Skin of body (tissue), 2 donors: Measurements from ENCODE around the gene TMEM54. TPM values are rescaled to one million over a fixed set of nuclear protein-coding genes. Genes with fewer than 3 reads are reported as not detected.

Experiments used
- DNase-seq: peaks from one replicate; lab custom pipeline; 2025; lab: John Stamatoyannopoulos, UW
- total RNA-seq: library from RNA; depleted of rRNA; stranded (reverse); fragments of >200 nt; gene quantifications from one replicate; pipeline ENCODE4 v1.2.3, GENCODE V29; 2014

TMEM54 gene
- total RNA-seq, 1 donor from 2014 or later: 18.3 TPM

DNA sequence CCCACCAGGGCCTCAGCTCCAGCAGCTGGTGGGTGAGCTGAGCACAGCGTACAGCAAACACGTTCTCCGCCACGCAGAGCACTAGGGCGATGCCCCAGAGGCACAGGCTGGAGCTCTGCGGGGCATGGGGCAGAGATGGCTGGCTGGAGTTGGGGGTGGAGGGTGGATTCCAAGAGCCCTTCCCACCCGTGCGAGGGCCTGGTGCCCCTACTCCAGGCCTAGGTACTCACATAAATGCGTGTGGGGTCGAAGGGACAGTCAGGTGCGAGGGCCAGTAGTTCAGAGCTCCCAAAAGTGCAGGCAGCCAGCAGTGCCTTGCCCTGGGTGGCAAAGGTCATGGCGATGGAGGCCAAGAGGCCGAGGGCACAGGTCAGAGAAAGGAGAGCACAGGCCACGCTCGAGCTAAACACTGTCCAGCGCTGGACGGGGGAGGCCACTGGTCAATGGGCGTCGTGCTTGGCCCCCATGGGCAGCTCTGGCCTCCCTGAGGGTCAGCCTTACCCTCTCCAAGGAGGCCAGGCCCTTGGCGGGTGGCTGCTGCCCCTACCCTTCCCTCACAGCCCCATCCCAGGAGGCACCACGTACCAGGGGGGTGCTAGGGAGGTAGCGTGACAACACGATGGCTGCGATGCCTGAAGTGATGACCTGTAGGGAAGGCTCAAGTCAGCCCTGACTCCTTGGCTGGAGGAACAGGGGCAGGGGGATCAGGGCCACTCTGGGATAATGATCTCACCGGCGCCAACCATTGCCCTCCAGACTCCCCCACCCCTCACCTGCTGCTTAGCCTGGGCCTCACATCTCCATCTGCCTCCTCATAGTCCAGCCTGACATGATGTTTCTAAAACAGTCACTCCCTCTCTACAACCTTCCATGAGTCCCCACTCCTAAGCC lies 5.6 kb downstream of the TMEM54 start:
- DNase-seq: no peak

DNA sequence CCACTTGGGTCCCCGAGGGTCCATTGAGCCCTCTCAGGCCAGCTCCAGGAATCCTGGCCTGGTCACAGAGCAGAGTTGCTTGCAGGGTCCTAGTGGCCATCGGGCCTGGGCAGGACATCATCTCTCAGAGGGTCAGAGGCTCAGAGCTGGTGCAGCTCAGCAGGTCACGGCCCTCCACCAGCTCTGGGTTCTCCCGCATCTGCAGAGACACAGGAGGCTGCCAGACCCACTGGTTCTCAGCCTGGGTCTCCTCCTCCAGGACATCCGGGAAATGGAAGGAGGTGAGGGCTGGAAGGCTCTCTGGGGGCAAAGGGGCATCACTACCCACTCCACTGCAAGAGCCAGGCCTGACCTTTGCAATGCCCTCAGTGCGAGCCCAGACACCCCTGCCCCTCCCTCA lies 6.5 kb downstream of the TMEM54 start:
- DNase-seq: no peak

DNA sequence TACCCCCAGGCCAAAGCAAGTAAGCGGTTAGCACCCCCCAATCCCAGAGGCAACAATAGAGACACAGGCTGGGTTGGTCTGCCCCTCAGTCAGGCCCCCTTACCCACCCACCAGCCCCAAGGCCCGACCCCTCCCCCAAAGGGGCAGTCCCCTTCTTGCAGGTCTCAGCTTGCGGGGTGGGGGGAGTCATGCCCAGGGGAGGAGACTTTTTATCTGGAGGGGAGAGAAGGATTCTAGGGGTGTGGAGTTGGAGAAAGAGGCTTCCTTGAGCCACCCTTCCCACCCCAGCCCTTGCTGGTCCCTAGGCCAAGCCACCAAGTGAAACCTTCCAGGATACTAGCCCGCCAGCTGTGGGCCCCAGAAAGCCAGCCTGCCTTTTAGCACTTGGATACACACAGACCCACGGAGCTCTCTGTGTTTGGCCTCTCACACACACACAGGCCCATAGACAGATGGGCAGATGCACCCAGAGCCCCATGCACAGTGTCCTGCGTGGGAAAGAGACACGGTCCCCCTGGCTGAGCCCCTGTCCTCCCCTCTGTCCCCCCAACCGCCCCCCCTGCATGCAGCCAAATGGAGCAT lies 7.1 kb downstream of the TMEM54 start:
- DNase-seq: no peak

DNA sequence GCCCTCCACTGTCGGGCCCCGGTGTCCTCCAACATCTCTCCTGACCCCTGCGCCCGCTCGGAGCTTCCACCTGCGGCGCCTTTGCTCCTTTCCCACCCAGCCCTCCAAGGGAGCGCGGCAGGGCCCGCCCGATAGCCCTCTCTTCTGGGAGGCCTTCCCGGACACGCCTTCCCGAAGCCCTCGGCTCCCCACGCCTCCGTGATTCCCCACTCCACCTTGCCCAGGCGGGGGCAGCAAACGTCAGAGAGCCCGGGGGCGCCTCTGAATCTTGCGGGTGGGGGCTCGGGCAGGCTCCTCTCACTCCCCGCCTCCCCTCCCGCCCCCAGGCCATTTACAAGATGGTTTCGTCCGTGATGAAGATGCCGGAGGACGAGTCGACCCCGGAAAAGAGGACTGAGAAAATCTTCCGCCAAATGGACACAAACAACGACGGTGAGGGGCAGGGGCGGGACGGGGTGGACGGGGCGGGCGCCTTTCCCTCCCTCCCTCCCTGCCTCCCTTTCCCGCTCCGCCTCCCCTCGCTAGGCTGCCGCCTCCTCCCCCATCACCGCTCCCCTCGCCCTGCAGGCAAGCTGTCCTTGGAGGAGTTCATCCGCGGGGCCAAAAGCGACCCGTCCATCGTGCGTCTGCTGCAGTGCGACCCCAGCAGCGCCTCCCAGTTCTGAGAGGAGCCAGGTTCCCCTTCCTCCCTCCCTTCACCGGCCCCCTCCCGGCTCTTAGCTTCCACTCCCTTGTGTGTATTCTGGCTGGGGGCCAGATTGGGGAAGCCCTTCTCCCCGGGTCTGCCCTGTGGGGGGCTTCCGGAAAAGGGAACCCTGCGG lies 7.8 kb downstream of the TMEM54 start:
- no peak for DNase-seq

DNA sequence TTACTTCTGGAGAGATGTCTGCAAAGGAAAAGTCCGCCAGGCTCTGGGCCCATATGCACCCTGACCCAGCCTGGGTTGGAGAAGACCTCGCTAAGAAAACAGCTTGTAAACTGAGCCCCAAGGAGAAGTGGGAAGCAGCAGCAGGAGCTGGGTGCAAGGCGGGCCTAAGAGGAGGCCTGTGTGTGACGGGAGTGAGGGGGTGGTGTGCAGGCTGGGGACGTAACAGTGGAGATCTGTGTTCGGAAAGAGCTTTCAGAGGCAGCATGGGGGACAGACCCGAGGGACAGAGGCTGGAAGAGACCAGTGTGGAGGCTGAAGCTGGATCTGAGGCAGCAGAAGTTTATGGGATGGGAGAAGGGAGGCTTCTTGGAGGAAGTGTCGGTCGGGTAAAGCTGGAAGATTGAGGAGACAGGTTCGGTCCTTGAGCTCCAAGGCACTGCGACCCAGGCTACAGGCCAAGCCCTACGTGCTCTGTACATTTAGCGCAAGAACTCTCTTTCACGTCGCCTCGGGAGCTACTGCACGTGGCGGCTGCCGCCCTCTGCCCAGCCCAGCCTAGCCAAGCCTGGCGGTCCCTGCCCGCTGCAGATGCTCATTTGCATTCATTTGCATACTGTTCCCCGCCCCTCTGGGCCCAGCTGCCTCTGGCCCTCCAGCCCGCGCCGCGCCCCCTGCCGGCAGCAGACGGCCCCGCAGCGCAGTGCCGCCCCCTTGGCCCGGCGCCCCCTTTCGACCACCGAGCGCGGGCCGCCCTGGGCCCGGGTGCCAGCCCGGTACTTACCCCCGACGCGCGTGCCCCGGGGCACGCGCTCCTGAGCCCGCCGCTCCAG lies 8.6 kb downstream of the TMEM54 start:
- DNase-seq: no peak

DNA sequence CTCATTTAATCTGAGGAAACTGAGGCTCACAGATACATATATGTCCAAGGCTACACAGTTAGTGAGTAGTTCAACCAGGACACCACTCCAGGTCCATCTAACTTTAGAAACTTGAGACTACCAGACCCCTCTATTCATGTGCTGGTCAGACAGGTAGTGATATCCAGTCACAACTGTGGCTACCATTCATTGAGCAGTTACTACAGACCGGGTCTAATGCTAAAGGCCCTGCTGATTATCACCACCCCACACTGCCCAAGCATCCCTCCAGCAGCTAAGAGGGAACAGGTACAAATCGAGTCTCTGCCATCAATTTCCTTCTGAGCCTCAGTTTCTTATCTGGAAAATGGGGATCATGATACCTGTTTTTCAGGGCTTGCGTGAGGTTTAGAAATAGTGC lies 9.6 kb downstream of the TMEM54 start:
- DNase-seq: no peak

DNA sequence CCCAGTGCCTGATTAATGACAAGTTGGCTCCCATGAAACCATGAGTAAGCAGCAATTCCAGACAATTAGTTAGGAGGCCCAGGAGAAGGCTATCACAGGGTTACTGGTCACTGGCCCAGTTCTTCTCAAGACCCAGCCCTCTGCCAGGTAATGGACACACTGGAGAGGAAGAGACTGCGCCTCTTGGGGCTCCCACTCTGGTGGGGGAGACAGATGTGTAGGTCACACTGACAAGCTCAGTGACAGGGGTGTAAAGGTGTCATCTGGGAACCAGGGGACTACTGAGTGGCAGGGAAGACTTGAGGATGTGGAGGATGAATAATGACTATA lies 10.0 kb downstream of the TMEM54 start:
- DNase-seq: no peak

DNA sequence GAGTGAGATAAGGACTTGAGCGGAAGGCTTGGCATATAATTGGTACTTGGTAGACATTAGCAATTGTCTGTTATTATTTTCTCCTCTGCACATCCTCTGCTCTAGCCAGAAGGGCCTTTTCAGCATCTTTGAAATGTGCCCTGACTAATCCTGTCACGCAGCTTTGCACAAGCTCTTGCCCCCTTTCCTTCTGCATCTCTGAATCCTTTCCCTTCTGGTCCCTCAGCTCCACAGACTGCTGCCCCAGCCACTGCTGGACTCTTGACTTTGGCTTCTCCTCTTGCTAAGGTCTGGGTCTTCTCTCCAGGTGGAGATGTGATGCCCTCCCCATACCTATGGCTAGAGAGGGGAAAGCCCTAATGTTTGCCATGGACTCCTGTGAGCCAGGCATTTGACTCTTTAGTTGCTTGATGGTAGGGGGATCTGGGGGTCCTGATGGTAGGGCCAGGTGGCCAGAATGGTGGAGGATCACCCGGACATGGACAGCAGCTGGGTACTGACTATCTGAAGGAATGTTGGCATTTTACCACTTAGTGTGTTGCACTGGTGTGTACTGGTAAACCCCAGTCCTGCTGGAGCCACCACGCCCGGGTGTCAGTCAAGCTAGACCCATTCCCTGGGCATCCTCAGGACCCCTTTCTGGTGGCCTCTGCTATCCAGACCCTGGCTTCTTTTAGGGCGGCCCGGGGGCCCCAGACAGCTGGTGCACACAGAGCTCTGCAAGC lies 10.5 kb downstream of the TMEM54 start:
- no peak for DNase-seq

DNA sequence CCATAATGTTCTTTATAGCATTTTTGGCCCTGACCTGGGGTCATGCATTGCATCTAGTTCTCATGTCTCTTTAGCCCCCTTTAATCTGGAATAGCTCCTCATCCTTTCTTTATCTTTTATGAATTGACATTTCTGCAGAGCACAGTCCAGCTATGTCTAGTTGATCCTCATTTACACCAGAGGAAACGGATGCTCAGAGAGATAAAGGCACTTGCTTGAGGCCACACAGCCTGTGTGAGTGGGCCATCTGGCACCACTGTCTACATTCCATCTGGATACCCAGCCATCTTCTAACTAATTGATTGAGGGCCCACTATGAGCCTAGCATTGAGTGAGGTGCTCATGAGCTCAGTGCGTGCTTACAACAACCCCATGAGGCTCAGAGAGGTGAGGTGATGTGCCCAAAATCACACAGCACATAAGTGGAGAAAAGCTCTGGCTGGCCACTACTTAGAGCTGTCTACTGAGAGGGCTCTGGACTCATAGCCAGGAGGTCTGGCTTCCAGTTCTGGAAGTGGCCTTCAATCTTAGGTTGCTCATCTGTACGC lies 11.4 kb downstream of the TMEM54 start:
- no peak for DNase-seq

DNA sequence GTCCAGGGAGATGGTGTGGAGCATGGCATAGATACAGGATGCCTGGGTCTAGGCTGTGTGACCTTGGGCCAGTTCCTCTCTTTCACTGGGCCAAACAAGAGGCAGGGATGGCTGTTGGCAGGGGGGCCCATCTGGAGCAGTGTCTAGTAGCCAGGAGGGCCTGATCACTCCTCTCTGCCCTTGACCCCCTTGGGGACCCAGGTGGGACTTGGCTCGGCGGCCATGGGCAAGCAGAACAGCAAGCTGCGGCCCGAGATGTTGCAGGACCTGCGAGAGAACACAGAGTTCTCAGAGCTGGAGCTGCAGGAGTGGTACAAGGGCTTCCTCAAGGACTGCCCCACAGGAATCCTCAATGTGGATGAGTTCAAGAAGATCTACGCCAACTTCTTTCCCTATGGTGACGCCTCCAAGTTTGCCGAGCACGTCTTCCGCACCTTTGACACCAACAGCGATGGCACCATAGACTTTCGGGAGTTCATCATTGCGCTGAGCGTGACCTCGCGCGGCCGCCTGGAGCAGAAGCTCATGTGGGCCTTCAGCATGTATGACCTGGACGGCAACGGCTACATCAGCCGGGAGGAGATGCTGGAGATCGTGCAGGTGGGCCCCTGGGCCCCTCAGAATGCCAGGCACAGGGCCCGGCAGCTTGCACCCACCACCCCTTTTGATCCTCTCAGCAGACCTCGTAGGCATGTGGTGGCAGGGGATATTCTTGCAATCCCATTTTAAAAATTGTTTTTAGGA lies 12.3 kb downstream of the TMEM54 start:
- no peak for DNase-seq

DNA sequence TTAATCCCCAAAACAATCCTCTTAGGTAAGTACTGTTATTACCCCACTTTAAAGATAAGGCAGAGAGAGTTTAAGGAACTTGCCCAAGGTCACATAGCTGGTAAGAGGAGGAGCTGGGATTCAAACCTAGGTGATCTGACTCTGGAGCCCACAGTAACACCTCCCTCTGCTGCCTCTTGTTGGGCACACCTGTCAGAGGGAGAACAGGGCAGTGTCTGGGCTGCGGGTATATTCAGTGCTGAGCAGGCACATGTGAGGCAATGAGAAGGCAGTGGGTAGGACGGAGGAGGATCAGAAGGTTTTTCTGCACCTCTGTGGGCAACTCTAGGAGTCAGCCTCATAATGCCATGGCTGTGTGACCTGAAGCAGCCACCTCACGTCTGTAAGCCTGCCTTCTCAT lies 13.1 kb downstream of the TMEM54 start:
- DNase-seq: no peak

DNA sequence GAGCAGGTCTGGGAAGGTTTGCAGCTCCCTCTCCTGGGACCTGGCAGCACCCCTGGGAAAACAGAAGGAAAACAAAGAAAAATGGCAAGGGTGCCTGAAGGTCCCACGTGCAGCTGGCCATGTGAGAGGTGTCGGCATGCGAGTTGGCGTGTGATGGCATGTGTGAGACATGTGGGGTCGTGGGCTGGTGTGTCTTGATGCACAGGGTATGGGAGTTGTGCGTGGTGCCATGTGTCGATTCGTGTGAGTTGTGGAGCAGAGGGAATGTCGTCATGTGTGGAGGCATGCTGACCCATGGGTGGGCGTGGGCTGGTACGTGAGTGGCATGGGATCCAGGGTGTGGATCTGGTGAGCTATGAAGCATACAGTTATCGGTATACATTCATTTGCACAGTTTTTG lies 13.6 kb downstream of the TMEM54 start:
- no peak for DNase-seq

DNA sequence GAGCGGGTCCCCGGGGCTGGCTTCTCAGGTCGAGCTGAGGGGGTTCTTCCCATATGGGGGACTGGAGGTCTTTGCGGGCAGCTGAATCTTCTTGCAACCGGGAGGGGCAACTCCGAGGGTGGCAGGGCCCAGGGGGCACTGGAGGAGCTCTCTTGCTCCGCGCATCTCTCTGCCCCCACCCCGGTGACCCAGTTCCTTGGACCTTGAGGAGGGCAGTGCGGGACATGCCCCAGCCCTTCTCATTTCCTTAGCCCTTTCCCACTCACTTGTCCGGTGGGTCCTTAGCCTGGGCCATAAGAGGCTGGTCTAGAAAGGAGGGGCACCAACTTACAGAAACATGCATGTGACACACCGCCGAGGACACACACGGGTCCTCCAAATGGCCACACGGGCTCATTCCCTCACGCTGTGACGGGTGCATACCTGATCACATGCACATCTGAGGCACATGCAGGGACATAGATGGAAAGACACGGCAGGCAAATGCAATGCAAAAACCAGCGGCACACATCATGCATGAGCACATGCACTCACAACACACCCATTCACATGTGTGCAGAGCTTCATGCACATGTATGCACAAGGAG lies 14.3 kb downstream of the TMEM54 start:
- DNase-seq: no peak

DNA sequence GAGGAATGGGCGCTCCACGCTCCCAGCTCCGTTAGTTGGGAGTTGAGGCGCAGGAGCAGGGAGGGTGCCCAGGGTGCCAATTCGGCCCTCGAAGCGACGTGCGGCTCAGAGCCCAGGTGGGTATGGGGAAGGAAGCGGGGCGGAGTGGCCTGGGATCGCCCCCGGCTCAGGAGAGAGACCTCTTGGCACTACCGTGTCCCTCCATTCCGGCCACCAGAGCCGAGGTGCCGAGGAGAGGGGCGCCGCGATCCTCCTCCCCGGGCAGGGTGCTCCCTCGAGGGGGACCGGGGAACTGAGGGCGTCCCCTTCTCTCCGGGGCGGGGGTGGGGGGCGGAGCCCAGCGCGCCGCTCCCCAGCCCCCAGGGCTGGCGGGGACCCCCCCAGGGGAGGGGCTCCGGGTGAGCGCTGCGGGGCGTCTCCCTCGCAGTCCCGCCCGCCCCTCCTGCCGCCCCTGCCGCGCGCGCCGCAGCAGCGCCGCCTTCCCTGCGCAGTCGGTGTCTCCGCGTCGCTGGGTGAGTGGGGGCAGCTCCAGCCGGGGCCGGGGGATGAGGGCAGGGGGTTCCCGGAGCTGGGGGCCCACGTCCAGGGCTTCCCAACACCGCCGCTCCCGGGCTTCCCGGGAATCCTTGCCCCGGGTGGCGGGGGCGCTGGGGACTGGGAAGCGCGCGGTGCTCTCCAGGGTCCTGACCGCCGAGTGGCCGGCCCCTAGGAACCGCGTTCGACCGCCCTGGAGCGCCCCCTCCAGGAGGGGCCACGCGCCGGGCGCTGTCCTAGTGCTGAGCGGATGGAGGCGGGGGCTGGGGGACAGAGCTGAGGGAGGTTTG lies 15.0 kb downstream of the TMEM54 start, which contains the start of gene HPCA:
Gene HPCA (plus strand): TSS at position 488 of the 824 bp plus-strand sequence. CDS start 2,408 bp downstream, outside the sequence.
- DNase-seq: no peak

DNA sequence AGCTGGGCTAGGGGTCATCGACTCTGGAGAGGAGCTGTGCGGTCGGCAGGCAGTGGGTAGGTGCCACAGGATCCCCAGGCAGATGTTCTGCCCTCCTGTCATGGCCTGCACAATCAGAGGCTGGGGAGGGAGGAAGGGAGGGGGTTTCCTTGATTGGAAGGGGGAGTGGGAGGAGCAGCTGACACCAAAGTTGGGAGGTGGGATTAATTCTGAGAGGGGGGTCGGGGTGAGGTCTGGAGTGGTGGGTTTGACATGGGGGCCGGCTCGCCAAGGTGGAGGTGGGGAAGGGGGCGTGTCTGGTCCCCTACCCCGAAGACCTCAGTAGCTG lies 15.5 kb downstream of the TMEM54 start:
- DNase-seq: no peak

DNA sequence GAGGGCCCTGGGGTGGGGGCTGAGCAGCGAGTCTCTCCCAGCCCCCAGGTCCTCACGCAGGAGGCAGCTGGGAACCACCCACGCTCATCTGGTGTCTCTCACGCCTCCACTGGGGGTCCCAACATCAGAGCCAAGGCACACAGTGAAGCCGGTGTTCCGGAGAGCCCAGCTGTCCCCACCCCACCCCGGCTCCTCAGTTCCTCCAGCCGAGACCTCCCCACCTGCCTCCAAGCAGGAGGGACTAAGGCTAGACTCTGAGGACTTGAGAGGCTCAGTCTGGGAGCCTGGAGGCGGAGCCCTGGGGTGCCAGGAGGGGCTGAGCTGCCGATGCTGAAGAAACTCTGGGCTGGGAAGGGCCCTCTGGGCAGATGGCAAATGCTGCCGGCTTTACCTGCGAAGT lies 16.5 kb downstream of the TMEM54 start:
- DNase-seq: no peak

DNA sequence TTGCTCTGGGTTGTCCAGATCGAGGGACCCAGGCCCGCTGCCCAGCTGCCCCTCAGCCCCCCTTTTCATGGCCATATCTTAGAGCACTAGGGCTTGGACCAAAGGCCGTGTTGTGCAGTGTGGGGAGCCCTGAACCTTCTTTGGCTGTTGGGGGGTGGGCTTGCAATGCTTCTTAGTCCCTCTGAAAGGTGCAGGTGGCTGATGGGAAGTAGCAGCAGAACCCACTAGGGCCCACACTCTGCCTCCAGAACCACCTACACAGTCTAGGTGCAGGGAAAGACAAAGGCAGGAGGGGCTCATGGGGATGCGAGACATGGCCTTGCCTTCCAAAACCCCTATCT lies 17.2 kb downstream of the TMEM54 start:
- no peak for DNase-seq

DNA sequence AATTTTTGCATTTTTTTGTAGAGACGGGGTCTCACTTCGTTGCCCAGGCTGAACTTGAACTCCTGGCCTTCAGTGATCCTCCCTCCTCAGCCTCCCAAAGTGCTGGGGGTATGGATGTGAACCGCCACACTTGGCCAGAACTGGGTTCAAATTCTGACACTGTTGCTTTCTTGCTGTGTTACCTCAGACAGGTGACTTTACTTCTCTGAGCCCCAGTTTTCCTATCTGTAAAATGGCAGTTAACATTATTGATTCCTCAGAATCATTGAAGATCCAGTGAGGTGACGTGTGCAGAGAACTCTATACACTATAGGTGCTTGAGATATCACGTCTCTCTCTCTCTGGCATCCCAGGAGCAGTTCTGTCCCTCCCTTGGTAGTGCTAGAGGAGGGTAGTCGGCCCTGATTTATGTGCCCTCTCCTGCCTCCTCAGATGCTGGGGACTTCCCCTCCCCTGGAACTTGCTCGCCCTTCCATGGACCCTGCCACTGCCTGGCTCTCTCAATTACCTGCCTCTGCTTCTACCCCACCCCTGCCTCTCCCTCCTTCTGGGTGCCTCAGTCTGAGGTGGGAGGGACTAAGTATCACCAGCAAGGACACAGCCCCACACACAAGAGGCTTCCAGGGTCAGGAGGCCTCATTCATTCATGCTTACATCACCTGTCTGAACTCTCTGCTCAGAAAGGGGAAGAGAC lies 17.7 kb downstream of the TMEM54 start:
- no peak for DNase-seq
